IPS-18c (cell line): ENCODE measurements around the gene TRMT6.

ENCODE experiments used
- H3K4me3 ChIP-seq: 2 replicates; pipeline ENCODE4 v1.7.0; 2013; ENCODE audit warnings: low read depth, mild to moderate bottlenecking, low read length, moderate library complexity; ENCODE audit not compliant: insufficient read depth
- H3K9me3 ChIP-seq: one replicate; pipeline ENCODE4 v1.6.1; 2013; ENCODE audit warnings: mild to moderate bottlenecking, low read length, moderate library complexity; ENCODE audit not compliant: control insufficient read depth, insufficient read depth

The TRMT6 gene

DNA sequence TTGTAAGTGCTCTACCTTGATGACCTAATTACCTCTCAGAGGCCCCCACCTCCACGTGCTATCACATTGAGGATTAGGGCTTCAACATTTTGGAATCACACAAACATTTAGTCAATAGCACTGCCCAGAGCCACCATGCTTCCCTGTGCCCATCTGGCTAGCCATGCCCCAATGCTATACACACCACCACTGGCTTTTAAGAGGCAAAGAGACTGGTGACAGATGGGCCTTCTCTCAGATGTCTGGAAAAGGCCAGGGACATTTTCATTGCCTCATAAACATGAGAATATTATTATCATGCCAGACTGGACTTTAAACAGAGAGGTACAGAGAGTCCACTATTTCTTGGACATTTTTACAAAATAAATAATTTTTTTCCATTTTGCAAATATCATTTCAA is 29.8 kb downstream of the TRMT6 start:
- no peaks in the 10 kb centered on the region for H3K9me3 ChIP-seq
- H3K4me3 ChIP-seq, result no peak overlapping the region

- H3K9me3 ChIP-seq, result no peaks in the 10 kb centered on the region
- H3K4me3 ChIP-seq, result no peak overlapping the region
Observed at GRCh38 chr20:5919626-5920544, 30.4 kb downstream of the TRMT6 start.

- Histone ChIP-seq H3K4me3 (no peak overlapping the region), H3K9me3 (no peaks in the 10 kb centered on the region)
Observed at GRCh38 chr20:5918856-5919625, 31.3 kb downstream of the TRMT6 start.

DNA sequence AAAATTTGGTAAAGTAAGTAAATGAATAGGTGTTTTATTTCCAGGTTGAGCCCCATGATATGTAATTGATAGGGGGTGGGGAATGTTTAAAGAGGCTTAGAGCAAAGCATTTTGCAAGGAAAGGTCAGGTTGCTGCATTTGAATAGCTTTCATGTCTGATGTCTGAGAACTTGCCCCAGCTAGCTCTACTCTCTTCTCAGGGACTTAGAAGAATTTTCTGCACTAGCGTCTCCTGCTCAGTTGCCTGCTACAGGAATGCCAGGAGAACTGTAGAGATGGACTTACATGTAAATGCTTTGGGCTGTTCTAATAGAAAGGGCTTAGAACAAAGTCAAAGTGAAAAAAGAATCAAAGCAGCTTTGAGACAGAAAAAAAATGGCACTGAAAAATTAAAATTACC is 35.5 kb downstream of the TRMT6 start:
- no peak overlapping the region for H3K4me3 ChIP-seq

GRCh38 chr20:5913166-5913565 is 37.2 kb downstream of the TRMT6 start:
- Histone ChIP-seq H3K9me3 (no peaks in the 10 kb centered on the region), H3K4me3 (no peak overlapping the region)

More for the DNA sequence above, 35.5 kb downstream of the TRMT6 start:
- no peaks in the 10 kb centered on the region for H3K9me3 ChIP-seq

GRCh38 chr20:5910186-5910585 is 40.1 kb downstream of the TRMT6 start:
- H3K4me3 ChIP-seq, result no peak overlapping the region
- H3K9me3 ChIP-seq, result no peaks in the 10 kb centered on the region

DNA sequence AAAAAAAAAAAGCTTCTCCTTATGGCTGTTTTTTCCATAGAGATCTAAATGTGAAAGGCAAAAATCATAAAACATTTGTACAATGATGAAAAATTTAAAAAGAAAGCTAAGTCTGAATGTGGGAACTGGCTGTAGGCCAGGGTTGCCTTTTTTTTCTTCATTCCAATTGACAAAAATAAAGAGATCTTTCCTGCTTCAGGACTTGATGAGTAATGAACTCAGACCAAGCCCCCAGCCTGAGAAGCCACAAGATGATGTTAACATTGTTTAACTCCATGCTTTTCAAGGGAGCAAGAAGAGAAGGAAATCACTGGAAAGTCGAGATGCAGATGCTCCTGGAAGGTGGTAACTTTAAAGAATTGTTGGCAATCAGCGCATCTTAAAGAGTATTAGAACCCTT is 41.4 kb downstream of the TRMT6 start:
- no peak overlapping the region for H3K4me3 ChIP-seq
- H3K9me3 ChIP-seq, result no peaks in the 10 kb centered on the region

GRCh38 chr20:5900908-5901307 is 49.4 kb downstream of the TRMT6 start:
- Histone ChIP-seq H3K9me3 (no peaks in the 10 kb centered on the region), H3K4me3 (no peak overlapping the region)

DNA sequence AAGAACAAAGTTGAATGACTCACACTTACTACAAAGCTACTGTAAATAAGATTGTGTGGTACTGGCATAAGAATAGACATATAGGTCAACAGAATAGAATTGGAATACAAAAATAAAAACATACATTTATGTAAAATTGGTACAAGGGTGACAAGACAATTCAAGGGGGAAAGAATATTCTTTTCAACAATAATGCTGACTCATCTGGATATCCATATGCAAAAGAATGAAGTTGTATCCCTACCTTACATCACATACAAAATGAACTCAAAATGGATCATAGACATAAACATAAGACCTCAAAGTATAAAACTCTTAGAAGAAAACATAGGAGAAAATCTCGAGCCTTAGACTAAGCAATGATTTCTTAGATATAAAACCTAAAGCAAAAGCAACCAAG is 50.9 kb downstream of the TRMT6 start:
- Histone ChIP-seq H3K9me3 (no peaks in the 10 kb centered on the region), H3K4me3 (no peak overlapping the region)

DNA sequence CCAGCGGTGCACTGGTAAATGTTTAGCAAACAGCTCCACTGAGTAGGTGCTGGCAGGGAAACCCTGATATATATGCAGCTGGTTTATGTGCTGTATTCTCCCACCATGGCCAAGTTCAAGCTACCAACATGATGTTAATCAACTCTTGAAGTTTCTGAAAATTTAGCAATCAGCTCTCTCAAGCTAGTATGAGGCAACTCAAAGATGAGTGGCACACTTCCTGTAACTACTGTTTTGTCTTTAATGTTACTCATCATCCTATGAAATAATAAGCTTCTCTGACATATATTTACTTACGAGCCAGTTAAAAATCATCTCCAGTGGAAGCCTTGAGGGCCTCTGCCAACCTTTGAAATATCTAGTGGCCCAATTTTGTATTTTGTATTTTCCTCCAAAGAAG is 54.7 kb downstream of the TRMT6 start:
- no peaks in the 10 kb centered on the region for H3K9me3 ChIP-seq
- no peak overlapping the region for H3K4me3 ChIP-seq

- Histone ChIP-seq H3K9me3 (no peaks in the 10 kb centered on the region), H3K4me3 (no peak overlapping the region)
Observed at GRCh38 chr20:5893621-5894020, 56.7 kb downstream of the TRMT6 start.

GRCh38 chr20:5893052-5893451 is 57.3 kb downstream of the TRMT6 start:
- Histone ChIP-seq H3K4me3 (no peak overlapping the region), H3K9me3 (no peaks in the 10 kb centered on the region)

DNA sequence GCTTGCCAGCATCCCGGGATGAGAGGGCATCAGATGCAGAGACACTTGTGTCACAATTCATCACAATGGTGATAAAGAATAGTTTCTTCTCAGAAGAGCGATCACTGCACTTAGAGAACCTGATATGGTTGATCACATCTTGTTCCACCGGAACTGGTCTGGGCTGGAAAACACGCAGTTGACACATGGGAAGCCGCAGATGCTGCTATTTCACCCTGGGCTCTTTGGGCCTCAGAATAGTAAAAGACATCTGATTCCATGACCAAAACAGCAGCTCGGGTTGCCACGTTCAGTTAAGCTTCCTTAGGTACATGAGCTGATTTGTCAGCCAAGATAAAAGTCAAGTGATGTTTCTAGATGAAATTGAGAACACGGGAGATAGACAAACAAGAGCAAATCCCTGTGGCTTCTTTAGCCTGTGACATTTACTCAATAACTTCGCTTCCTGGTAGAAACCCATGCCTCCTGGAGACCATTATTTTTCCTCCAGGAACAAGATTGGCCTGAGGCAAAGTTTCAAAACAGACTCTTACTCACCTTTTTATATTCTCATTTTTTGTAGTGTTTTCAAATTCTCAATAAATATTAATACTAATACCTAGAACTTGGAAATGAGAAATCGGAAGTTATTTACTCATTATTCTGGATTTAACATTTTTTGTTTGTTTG is 59.4 kb downstream of the TRMT6 start:
- Histone ChIP-seq H3K9me3 (no peaks in the 10 kb centered on the region), H3K4me3 (no peak overlapping the region)

- Histone ChIP-seq H3K4me3 (no peak overlapping the region), H3K9me3 (no peaks in the 10 kb centered on the region)
Observed at GRCh38 chr20:5888041-5888440, 62.3 kb downstream of the TRMT6 start.

GRCh38 chr20:5887386-5887785 is 62.9 kb downstream of the TRMT6 start:
- Histone ChIP-seq H3K9me3 (no peaks in the 10 kb centered on the region), H3K4me3 (no peak overlapping the region)
